ENCODE data around the gene JAKMIP1.

JAKMIP1 gene

DNA sequence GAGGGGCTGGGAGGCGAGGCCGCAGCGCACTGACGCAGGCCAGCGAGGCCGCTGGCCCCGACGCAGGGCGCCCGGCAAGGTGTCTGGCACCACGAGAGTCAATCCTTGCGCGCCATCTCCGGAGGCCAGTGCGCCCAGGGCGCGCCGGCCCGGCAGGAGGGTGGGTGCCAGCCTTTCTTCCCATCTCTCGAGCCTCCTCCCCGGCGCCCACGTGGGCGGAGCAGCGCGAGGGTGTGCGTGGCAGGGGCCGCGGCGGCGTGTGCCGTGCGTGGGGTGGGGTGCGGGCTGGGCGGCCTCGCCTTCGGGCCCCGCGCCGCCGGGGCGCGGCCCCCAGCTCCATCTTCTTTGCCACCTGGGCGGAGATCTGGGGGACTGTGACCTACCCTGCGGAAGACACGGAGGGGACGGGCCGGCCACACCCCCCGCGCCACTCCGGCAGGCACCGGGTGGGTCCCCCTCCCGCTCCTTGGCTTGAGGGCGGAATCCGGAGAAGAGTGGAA is 877 bp downstream of the JAKMIP1 start:
- DNase-seq = no peak

DNA sequence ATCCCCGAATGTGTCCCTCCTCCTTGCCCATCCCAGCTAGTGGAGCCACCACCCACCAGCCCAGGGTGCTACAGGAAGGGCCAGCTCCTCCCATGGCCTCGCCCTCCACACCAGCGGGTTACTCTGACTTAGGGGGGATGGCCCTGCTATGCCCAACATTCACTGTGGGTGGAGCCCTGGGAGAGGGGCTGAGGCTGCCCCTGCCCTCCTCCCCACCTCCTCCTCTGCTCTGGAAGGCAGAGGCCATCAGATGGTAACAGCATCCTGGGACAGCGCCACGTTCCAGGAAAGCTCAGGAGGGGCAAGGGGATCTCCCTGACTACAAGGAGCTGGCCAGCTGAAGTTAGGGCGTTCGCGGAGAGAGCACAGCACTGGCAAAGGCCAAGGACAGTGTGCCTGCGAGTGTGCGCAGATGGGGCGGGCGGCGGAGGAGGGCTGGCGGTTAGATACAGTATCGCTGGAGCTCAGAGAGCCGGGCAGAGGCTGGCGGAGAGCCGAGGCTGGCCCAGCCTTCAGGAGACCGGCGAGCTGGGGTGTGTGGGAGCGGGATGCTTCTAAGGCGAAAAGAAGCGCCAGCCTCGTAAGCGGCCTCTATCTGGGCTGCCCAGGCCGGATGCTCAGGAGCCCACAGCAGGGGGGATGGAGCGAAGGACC is 1.5 kb downstream of the JAKMIP1 start:
- DNase-seq = no peak

DNA sequence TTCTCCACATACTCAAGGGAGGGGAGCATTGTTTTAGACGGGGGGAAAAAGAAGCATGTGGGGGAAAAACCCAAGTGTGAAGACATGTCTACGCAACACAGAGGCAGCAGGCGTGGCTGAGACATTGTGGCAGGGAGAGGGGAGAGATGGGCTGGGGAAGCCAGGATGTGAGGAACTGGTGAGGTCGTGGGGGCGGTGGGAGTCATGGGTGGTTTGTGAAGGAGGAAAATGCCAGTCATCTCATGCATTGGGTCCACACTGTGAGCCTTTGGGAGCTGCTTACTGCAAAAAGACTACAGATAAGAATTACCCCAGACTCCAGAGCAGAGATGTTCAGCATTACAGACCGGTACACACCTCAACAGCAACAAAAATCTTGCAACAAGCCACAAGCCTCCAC is 2.1 kb downstream of the JAKMIP1 start:
- DNase-seq = no peak

DNA sequence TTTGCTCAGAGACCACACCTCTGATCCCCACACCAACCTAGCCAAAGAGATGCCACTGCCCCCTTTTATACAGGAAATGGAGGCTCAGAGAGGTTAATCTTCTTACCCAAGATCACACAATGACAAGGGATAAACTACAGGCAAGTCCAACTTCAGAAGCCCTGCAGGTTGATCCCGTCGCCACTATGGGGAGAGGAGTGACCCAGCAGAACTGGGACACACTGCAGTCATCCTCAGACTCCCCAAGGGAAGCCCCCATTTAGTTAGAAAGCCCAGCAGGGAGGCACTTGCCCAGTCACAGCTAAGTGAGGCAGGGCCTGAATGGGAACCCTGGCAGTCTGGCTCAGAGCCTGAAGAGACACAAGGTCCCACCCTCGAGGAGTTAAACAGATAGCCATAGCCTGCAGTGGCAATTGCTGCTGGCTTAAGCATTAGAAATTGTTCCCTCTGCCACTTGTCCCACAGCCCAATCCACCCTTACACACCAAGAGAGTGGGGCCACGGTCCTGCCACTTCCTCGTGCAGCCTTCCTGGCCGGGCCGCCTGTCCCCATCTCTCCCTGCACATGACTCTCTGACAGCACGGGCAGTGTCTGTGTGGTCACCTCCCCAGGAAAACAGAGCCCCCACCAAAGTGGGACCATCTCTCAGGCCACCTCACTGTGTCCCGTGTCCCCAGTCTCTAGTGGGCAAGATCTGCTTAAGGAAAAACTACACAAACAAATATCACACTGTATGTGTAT is 2.7 kb downstream of the JAKMIP1 start:
- no peak for DNase-seq

DNA sequence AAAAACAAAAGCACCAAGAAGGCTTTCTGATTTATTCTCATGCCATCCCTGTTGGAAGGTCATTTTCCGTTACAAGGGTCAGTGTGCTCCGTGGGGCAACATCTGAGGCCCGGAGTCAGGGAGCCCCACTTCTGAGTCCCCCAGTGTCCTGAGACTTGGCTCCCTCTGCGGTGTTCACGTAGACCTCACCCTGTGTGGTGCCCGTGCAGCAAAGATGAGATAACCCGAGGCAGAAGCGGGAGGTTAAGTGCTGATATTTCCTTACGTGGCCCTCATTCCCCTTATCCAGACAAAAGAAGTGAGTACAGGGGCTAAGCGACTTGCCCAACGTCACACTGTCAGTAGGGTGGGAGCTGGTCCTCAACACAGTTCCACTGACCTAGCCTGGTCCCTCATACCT is 3.5 kb downstream of the JAKMIP1 start:
- no peak for DNase-seq

GRCh38 chr4:6196324-6196723 is 4.0 kb downstream of the JAKMIP1 start:
- no peak for DNase-seq

DNA sequence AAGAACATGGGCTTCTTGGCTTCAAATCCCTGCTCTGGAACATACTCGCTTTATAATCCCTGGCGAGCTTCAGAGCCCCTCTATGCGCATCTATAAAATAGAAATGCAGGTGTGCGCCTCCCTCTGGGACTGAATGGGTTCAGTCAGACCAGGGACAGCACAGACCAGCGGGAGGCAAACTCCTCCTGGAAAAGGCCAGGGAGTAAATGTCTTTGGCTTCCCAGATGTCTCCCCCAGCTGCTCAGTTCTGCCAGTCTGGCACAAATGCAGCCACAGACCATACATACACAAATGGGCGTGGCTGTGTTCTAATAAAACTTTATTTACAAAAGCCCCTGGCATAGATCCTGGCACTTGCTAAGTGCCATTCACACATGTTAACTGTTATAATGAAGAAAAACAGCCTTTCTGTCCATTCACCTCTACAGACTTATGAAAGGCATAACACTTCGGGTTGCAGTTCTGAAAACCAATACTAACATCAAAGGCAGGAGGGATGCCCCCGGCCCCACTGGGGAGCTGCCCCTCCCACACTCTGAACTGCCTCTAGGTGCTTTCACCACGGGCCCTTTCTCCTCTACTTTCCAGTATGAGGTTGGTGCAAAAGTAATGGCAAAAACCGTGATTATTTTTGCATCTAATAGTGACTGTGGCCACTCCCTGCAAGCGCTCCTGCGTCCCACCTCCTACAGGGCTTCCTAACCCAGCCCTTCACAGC is 4.6 kb downstream of the JAKMIP1 start:
- DNase-seq = no peak

- no peak for DNase-seq
Measured at GRCh38 chr4:6194458-6195195, 5.7 kb downstream of the JAKMIP1 start.

DNA sequence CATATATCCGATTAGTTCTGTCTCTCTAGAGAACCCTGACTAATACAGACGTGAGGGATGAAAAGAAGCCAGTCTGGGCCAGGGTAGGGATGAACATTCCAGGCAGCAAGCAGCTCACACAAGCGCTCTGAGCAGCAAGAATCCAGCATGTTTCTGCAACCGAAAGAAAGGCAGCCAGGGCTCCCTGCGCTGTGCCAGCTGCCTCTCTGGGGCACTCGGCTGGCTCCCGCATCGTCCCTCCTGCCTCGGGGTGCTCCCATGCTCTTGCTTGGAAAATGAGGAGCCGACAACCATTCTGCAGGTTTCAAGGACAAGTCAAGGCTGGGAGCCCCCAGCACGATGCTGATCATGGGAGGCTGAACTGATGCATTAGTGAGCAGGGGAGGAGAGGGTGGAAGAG is 7.0 kb downstream of the JAKMIP1 start:
- no peak for DNase-seq

- DNase-seq = no peak
Measured at GRCh38 chr4:6192245-6192644, 8.1 kb downstream of the JAKMIP1 start.

DNA sequence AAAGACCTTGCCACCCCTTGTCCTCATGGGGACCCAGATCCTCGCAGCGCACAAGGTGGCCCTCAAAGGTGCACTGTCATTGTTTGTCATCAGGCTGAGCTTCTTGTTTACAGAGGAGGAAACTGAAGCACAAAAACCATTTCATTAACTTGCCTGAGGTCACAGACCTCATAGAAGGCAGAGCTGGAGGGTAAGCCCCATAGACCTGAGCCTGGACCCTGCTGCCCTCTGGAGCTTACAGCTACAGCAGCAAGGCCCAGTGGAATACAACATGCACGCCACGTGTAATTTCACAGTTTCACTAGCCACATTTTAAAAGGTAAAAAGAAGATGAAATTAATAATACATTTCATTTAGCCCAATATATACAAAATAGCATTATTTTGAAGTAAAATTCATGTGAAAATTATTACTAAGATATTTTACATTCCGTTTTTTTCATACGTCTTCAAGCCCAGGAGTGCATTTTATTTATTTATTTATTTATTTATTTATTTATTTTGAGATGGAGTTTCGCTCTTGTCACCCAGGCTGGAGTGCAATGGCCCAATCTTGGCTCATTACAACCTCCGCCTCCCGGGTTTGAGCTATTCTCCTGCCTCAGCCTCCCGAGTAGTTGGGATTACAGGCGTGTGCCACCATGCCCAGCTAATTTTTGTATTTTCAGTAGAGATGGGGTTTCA is 8.8 kb downstream of the JAKMIP1 start:
- DNase-seq = no peak

- DNase-seq = no peak
Measured at GRCh38 chr4:6190486-6190885, 9.9 kb downstream of the JAKMIP1 start.

DNA sequence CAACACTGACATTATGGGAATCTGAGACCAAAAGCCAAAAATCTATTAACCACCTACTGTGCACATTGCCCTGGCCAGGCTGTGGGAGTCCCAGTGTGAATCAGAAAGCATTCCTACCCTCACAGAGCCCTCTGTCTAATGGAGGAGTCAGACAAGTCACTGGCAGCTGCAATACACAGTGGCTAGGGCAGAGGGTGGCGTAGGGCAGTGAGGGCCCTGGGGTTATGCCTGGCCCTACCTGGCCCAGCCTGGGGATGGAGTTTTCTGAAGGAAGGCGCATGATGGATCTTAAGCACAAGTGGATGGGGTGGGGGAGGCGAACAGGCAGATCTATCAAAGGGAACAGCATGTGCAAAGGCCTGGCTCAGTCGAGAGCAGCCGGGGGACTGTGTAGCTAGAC is 10.8 kb downstream of the JAKMIP1 start:
- DNase-seq = no peak

DNA sequence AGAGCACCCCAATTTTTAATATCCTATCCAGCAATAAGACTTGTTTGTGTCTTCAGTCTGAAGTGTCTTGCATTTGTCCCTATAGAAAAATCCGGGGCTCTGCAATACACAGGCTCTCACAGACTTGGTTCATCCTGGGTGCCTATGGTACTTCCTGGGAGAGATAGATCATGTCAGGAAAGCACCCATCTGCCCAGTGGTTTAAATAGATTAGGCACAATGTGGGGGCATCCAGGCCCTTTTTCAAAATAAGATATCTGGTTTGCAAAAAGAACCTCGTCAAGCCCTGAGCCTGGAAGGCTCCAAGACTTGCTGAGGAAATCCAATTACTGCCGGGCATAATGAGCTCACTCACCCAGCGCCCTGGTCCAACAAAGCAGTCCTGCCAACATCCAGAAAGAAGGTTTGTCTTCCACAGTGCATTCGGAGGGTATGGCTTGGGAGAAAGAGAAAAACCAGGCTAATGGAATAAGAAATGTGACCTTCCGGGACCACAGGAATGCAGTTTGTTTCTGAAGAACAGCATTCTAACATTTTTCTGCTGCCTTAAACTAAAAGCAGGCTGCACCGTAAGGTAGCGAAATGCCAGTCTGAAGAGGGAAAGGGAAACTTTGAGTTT is 11.6 kb downstream of the JAKMIP1 start:
- no peak for DNase-seq

GRCh38 chr4:6184169-6184568 is 16.2 kb downstream of the JAKMIP1 start:
- DNase-seq = no peak

- no peak for DNase-seq
Measured at GRCh38 chr4:6183740-6184139, 16.6 kb downstream of the JAKMIP1 start.

GRCh38 chr4:6182376-6183280 is 17.7 kb downstream of the JAKMIP1 start:
- DNase-seq = no peak

DNA sequence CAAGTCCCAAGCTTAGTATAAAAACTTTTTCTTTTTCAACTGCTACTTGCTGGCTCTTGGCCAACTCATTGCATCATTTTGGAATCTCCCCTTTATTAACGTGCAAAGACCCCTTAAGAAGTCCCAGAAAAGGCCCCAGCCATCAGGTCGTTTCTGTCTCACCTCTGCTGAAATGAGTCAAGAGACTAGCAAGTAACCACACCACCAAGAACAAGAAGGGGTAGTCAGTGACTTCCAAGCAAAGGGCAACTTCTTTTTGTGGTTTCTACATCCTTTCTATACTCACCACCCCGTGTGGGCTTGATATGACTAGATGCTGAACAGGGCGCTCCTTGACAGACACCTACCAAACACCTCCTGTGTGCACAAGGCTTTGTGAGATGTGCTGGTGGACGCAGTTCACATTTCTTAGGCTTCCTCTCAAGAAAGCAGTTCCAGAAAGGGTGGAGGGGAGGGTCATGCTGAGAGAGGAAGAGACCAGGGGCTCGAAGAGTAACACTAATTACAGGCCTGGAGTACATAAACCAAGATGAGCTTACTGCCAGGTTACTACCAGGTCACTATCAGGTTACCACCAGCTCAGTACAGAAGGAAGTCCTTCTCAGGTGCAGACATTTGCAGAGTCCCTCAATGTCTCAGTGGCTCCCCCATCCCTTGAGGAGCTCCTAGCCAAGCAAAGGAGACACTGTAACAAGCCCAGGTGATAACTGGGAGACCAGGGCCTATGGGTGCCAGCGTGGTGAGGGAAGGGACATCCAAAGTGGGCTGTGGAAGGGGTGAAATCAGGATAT is 19.3 kb downstream of the JAKMIP1 start:
- DNase-seq = no peak

DNA sequence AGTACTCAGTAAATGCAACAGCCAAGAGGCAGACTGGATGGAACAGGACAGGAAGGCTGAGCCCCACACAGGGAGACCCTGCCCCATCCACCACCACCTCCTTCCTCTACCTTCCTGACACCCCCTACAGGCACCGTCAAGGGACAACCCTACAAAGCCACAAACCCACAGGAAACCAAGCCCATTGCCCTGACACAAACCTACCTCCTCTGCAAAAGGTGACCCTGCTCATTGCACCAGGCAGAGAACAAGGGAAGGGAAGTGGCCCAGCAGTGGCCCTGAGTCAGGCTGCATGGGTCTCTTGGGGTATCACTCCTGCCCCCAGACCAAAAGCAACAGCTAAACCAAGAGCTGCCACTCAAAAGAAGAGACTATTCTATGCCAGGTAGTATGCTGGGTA is 21.0 kb downstream of the JAKMIP1 start:
- no peak for DNase-seq

- DNase-seq = no peak
Measured at GRCh38 chr4:6178757-6179156, 21.6 kb downstream of the JAKMIP1 start.

Data from femur (tissue), 1 donor.